D721Med (cell line): ENCODE measurements around the gene KRTAP10-3.

ENCODE experiments used
- DNase-seq: peaks from one replicate; pipeline ENCODE4 v3.0.0; 2011; ENCODE audit warnings: low spot score; ENCODE audit not compliant: insufficient read length
- FAIRE-seq: peaks from 2 replicates; lab custom pipeline; 2011; peaks lifted over from hg19 to GRCh38; lab: Jason Lieb, UNC
- TF ChIP-seq, protein P1 (sequence below): IDR thresholded peaks from 2 replicates; pipeline ENCODE4 v1.5.1; 2012; ENCODE audit warnings: mild to moderate bottlenecking, control low read depth; ENCODE audit not compliant: insufficient read depth; ENCODE audit errors: missing control alignments

The KRTAP10-3 gene

DNA sequence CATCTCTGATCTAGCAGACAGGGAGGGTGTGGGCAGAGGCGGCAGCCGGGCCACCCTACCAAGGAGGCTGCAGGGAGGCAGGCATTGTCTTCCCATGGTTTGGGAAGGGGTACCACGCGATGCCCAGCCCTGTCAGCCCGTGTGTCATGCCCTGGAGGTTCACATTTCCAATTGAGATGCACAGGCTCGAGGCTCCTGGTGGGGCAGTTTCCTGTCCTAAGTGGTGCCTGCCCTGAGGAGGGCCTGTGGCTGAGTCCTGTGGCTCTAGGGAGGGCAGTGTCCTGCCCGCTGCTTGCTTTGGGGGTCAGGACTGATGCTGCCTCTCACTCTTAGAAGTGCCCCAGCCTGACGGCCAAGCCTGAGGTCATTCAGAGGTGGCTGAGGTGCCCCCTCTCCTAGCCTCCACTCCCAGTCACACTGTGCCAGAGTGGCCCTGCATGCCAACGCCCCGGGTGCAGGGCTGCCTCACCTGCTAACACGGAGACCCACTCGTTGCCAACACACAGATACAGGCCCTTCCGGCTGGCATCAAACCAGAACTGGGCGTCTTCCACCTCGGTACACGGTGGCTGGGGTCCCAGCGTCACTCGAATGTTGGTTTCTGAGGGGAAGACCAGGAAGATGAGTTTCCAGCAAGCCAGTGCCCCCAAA is 30.5 kb downstream of the KRTAP10-3 start:
- DNase-seq, result no peak
- no peak for FAIRE-seq
- TF ChIP-seq, protein P1, sequence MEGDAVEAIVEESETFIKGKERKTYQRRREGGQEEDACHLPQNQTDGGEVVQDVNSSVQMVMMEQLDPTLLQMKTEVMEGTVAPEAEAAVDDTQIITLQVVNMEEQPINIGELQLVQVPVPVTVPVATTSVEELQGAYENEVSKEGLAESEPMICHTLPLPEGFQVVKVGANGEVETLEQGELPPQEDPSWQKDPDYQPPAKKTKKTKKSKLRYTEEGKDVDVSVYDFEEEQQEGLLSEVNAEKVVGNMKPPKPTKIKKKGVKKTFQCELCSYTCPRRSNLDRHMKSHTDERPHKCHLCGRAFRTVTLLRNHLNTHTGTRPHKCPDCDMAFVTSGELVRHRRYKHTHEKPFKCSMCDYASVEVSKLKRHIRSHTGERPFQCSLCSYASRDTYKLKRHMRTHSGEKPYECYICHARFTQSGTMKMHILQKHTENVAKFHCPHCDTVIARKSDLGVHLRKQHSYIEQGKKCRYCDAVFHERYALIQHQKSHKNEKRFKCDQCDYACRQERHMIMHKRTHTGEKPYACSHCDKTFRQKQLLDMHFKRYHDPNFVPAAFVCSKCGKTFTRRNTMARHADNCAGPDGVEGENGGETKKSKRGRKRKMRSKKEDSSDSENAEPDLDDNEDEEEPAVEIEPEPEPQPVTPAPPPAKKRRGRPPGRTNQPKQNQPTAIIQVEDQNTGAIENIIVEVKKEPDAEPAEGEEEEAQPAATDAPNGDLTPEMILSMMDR, result no peak

DNA sequence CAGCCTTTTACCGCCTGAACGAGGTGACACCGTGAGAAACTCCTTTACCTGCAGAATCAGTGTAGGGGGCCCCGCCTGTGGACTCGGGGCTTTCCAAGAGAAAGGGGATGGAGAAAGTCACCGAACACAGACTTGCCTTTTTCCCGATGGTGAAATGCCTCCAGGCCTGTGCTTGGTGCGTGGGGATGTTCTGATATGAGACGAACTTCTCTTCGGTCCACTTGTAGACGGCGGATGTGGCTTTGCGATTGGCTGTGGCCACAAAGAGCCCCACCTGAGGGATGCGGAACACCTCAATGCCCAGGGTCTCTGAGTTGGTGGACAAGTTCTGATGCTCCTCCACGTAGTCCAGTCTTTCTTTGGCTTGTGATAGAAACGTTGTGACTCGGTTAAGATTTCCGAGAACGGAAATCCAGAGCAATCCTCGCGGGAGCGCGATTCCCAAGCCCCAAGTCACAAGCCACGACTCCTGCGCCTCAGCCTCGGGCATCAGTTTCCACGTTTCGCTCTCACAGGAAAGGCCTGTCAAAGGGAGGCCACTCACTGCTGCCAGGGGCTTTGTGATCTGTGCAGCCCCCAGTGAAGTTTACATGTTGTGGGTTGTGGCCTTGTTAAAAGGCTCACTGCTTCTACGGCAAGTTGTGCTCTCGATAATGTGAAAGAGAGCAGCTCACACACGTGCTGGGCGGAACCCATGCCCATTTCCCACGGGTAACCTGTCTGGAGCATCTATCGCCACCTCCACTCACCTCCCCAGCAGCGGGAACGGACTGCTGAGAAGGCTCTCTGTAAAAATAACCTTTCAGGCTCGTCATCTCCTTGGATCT is 31.2 kb downstream of the KRTAP10-3 start:
- FAIRE-seq, result no peak
- TF ChIP-seq, protein P1, result no peak
- no peak for DNase-seq

DNA sequence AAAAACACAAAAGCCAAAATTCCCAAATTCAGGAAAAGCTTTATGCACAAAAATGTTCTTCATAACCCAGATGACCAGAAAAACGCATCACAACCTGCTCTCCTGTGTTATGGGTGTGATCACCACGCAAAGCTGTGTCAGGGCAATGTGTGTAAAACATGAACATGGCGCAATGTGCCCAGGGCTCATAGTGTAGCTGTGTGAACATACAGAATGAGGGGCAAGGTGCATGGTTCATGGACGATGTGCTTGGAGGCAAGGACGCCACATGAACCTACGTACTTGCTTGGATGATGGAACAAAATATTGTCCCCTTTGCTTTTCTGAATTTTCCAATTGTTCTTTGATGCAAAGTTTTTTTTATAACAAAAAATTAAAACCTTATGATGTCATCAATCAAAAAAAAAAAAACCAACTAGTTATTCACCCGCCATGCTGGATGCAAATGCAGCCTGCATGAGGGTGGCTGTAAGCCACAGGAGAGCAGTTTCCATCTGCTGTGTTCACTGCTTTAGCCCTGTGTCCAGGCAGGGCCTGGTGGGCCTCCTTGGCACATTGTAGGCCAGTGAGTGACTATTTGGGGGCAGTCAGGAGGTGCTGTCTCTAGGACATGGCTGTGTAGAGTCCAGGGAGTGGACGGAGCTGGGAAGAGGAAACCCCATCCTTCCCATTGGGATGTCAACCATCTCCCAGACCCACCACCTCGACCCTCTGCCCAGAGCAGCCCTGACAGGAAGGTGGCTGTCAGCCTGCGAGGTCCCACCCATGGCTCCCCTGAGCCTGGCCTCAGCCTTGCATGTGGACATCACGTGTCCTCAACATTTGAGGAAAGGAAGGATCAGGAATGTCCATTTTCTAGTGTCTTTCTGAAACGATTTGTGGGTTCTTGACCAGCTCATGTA is 32.2 kb downstream of the KRTAP10-3 start:
- DNase-seq, result no peak
- no peak for FAIRE-seq
- TF ChIP-seq, protein P1, result no peak

DNA sequence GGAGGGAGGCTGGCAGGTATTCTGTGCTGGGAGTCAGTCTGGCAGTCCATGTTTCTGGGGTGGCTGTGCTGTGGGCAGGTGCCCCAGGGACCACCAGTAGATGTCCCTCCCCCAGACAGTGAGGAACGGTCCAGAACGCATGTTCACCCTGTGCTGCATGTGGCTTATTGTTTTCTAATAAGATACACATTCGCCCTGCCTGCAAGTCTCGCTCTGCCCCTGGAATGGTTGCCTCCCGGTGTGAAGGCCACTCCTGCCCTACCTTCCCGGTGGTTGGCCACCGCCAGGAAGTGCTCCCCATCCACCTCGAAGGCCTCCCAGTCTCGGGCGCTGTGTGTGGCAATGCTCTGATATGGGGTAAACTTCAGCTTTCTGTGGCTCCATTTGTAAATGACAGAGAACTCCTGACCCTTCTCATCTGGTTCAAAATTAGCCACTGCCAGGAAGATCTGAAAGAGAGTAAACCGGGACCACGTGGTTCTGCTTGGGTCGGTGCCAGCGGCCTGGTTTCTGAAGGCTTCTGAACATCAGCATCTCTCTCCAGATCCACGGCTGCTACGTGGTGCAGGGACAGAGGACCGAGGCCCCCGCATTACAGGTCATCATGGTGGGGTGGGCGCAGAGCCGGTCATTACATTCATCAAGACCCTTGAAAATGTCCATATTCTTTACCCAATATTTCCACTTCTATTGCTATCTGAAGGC is 33.1 kb downstream of the KRTAP10-3 start:
- TF ChIP-seq, protein P1, result no peak
- DNase-seq (no peak), FAIRE-seq (no peak)

DNA sequence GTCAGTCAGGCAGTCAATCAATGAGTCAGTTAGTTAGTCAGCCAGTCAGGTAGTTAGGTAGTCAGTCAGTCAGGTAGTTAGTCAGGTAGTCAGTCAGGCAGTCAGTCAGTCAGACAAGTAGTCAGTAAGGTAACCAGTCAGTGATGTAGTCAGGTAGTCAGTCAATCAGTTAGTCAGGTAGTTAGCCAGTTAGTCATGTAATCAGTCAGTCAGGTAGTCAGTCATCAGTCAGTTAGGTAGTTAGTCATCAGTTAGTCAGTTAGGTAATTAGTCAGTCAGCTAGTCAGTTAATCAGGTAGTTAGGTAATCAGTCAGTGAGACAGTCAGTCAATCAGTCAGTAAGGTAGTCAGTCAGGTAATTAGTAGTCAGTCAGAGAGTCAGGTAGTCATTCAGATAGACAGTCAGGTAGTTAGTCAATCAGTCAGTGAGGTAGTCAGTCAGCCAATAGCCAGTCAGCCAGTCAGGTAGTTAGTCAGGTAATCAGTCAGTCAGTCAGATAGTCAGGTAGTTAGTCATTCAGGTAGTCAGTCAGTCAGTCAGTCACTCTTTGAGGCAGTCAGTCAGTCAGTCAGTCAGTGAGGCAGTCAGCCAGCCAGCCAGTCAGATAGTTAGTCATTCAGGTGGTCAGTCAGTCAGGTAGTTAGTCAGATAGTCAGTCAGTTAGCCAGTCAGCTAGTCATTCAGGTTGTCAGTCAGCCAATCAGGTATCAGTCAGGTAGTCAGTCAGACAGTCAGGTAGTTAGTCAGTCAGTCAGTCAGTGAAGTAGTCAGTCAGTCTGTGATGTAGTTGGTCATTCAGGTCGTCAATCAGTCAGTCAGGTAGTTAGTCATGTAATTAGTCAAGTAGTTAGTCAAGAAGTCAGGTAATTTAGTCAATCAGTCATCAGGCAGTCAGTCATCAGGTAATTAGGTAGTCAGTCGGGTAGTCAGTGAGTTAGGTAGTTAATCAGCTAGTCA is 33.9 kb downstream of the KRTAP10-3 start:
- FAIRE-seq (no peak), DNase-seq (no peak)
- TF ChIP-seq, protein P1, result no peak
